H1 (cell line): ENCODE measurements around the gene CCDC78.

ENCODE experiments used
- GTF2F1 ChIP-seq: IDR thresholded peaks from 2 replicates; pipeline ENCODE4 v1.6.1; 2012; ENCODE audit warnings: low read depth, low read length, improper control_type of control experiment, borderline replicate concordance
- KDM1A ChIP-seq: fragments of 200-600, 300-600 bp; sonication (generic); IDR thresholded peaks from 2 replicates; pipeline ENCODE4 v1.7.1; 2016; ENCODE audit warnings: mild to moderate bottlenecking, low read length, borderline replicate concordance
- RAD21 ChIP-seq, 2 experiments: IDR thresholded peaks in 1 of 2; conservative IDR thresholded peaks in 1 of 2; 2 replicates each; pipeline ENCODE4 v1.6.1; 2011; ENCODE audit warnings: low read depth in 2 of 2, low read length in 2 of 2, improper control_type of control experiment in 1 of 2, inconsistent platforms in 1 of 2, mild to moderate bottlenecking in 1 of 2, moderate library complexity in 1 of 2

GRCh38 chr16:714558-715476 is 11.4 kb downstream of the CCDC78 start, which contains the start of gene METRN:
- TF ChIP-seq RAD21 (IDR thresholded peaks at IDR 0.05 in 1 of 2, conservative IDR thresholded peaks at IDR 0.05 in 1 of 2; ENCODE audit: low read depth in 2 of 2, low read length in 2 of 2) (no peak), GTF2F1 (no peak), KDM1A (no peak)
